NCI-H1092 (cell line): ENCODE data around the gene XAF1.
"Not testable (repeated sequence)": the region's sequence is repeated elsewhere in the genome, so short reads cannot be mapped to it uniquely, and the experiment has no call there.

Experiments used
- DNase-seq: peaks from one replicate; lab custom pipeline; 2025; lab: John Stamatoyannopoulos, UW

XAF1 gene

GRCh38 chr17:6753546-6753945 is 2.3 kb upstream of the XAF1 start:
- no peak for DNase-seq

DNA sequence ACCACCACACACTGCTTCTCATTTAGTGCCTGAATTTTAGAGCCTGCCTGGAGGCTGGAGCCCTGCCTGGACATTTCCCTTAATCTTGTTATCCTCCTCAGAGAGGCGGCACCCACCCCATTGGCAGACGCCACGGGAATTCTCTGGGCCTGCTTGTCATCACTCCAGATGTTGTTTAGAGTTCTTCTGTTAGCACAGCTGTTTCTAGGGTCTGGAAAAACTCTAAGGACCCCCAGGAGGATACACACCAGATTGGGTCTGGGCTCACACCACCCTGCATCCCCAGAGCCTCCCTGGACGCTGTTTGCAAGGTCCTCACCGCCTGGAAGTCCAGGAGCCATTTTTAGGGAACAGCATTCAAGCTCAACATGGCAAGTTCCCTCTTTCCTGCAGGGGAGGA is 565 bp upstream of the XAF1 start:
- DNase-seq: no peak

- no peak for DNase-seq
Measured at GRCh38 chr17:6756425-6757031, 682 bp downstream of the XAF1 start.

GRCh38 chr17:6757747-6758146 is 1.9 kb downstream of the XAF1 start:
- DNase-seq: no peak

- DNase-seq: no peak
Measured at GRCh38 chr17:6761779-6762178, 5.9 kb downstream of the XAF1 start.

DNA sequence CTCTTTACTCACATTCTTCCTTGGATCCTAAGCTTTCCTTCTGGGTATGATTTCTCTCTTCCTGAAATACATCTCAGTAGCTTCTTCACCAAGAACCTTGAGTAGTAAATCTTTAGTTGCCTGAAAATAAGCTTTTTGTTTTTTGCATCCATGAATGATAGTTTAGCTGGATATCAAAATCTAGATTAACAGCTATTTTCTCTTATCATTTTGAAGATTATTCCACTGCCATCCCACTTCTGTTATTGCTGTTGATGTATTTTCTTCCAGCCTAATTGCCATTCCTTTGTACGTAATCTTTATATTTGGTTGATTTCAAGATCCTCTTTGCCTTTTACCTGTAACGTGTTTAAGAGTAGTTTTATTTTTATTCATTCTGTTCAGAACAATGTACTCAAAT is 12.6 kb downstream of the XAF1 start:
- no peak for DNase-seq

- DNase-seq: no peak
Measured at GRCh38 chr17:6772016-6772415, 16.2 kb downstream of the XAF1 start.

DNA sequence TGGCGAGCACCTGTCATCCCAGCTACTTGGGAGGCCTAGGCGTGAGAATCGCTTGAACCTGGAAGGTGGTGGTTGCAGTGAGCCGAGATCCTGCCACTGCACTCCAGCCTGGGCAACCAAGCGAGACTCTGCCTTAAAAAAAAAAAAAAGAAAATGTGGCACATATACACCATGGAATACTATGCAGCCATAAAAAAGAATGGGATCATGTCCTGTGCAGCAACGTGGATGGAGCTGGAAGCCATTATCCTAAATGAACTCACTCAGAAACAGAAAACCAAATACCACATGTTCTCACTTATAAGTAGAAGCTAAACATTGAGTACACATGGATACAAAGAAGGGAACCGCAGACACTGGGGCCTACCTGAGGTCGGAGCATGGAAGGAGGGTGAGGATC is 19.1 kb downstream of the XAF1 start:
- DNase-seq: not testable (repeated sequence)

- DNase-seq: no peak
Measured at GRCh38 chr17:6775871-6776405, 20.1 kb downstream of the XAF1 start, which contains the start of gene FBXO39. TSS of gene FBXO39 (plus strand) at chr17:6776215. CDS start at chr17:6779869, 3,654 bp downstream.

DNA sequence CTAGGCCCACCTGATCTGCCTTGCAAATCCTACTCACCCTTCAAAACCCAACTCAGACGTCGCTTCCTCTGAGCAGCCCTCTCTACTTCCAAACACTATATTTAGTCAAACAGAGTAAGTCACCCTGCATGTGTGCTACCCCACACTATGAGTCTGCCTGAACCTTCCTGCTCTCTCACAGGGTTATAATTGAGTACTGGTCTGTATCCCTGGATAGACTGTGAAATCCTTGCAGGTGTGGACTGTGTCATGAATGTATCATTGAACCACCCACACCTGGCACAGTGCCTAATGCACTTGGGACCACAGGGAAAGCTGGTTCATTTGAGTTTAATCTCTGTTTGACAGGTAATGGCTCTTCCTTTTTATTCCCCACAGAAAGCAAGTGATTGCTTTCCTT is 23.6 kb downstream of the XAF1 start:
- no peak for DNase-seq

- no peak for DNase-seq
Measured at GRCh38 chr17:6780001-6780400, 24.2 kb downstream of the XAF1 start.

DNA sequence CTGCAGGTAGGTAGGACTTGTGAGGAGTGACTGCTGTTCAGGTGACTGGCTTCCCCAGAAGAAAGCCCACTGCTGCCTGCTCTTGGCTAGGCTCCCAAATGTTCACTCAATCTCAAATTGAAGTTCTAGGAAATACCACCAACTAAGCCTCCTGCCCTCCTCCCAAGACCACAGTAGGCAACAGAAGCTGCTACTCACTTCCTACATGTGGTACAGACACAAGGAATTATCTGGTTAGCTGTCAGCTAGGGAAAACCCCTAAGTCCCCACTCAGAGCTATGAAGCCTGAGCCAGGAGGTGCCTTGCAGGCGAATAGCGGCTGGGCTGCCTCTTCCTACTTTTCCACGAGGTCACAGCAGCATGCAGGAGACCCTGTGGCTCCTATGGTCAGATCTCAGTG is 25.0 kb downstream of the XAF1 start:
- no peak for DNase-seq

- DNase-seq: no peak
Measured at GRCh38 chr17:6782244-6782643, 26.4 kb downstream of the XAF1 start.

GRCh38 chr17:6786618-6787017 is 30.8 kb downstream of the XAF1 start:
- no peak for DNase-seq

DNA sequence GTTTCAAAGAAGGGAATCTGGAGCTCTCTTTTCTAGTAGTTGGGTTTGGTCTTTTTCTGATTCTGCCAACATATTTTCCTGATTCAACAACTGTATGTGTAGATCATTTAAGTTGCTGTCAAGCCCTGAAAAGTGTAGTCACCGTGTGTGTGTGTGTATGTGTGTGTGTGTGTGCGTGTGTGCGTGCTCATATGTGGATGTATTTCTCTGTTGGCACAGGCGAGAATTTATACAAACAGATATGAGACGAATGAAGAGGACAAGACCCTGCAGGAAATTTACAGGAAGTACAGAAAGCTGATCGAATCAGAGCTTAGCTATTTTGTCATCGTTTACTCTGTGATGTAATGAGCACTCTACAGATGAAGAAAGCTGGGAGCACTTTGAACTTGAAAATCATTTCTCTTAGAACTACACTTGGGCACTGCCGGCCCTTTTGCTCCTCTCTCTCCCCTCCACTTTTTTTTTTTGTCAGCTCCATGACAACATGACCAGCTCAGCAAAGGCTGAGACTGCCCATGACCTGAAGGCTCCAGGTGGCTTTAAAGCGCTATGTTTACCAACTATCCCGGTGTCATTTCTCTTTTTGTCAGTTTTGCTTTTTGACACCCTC is 31.3 kb downstream of the XAF1 start:
- no peak for DNase-seq

- DNase-seq: no peak
Measured at GRCh38 chr17:6789146-6789545, 33.3 kb downstream of the XAF1 start.

DNA sequence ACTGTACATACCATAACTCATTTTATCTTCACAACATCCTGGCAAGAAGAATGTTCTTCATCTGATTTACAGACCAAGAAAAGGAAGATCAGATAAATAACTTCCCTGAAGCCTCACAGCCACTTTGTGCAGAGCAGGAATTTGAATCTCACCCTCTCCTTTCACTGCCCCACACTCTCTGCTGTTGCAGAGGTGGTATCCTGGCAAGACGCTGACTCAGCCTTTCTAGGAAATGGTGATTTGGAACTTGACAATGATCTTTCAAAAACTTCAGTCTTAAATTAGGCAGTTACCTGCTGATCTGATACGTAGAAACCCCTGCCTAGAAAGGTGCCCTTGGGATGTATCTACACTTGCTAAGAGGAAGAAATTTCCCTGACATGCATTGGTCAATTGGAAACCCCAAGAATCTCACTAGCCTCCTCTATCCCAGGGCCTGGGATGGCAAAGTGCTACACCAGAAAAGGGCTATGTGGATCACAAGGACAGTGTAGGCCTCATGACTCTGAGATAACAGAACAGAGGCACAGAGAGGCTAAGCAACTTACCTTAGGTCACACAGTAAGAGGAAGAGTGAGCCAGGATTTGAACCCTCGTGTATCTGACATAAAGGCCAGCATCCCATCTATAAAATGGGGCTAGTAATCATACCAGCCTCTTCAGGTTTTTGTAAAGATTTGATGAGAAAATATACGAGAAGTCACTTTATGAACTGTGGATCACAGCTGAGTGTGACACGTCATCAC is 38.1 kb downstream of the XAF1 start:
- DNase-seq: no peak

GRCh38 chr17:6796017-6796886 is 40.4 kb downstream of the XAF1 start:
- DNase-seq: no peak

GRCh38 chr17:6796887-6797490 is 41.1 kb downstream of the XAF1 start:
- no peak for DNase-seq

- DNase-seq: no peak
Measured at GRCh38 chr17:6797718-6798351, 42.0 kb downstream of the XAF1 start.

- DNase-seq: no peak
Measured at GRCh38 chr17:6799738-6800137, 43.9 kb downstream of the XAF1 start.
